ENCODE measurements around the gene MEFV. TPM values are rescaled to one million over a fixed set of nuclear protein-coding genes. Genes with fewer than 3 reads are reported as not detected.
A peak's percentile ranks its signal among the peaks of the same experiment; 100 is the strongest.

MEFV gene
- total and polyA plus RNA-seq, 2 of the 13 experiments (the other 11 are each of a cell fraction or from before 2014, with no cell fraction given), result 0.22 TPM; not detected in 1

DNA sequence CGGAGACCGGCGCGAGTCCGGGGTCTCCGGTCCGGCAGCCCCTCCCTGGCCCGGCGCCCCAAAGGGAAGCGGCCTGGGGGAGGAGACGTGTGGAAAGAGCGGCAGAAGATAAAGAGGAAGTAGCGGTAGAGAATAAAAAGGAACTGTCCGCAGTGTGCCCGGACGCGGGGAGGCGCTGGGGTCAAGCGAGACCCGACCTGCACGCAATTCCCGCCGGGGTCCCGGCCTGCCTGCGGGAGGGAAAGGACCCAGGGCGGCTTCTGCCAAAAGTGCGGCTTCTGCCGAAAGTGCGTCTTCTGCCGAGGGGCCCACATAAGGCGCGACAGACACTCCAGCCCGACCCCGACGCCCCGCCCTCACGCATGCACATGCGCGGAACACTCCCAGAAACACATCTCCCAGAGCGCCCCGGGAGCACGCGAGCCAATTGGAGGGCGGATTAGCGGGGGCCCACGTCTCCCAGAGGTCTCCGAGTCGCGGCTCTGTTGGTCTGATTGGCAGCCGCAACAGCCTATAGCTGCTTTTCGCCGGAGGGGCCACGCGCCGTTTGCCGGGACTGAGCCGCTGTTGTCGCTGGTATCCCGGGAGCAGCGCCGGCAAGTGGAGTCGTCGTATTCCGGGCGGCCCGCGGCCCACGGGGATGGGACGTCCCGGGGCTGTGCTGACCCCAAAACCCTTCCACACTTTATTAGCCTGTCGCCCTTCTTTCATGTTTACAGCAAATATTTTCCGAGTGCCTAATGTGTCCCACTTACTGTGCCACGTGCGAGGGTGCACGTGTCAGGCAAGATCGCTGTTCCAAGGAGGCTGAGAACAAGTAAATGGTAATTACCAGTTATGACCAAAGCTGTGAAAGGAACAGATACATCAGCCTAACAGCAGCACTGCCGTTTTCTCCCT, 8.0 kb upstream of the MEFV start (continued):
- TF ChIP-seq ZNF749 (CRISPR knock-in tag; IDR thresholded peaks at IDR 0.05; ENCODE audit: borderline replicate concordance) (no peak), NONO (IDR thresholded peaks at IDR 0.05) (no peak), NONO (CRISPR knock-in tag; conservative IDR thresholded peaks at IDR 0.05) (peak; percentile 38; the same call in 1 of the 2 replicates), KDM1A (CRISPR knock-in tag; IDR thresholded peaks at IDR 0.05) (no peak), FOXK2 (IDR thresholded peaks at IDR 0.05) (peak; percentile 60; the same call in 1 of the 2 replicates), ZNF577 (CRISPR knock-in tag; IDR thresholded peaks at IDR 0.05; ENCODE audit: borderline replicate concordance, low read depth) (no peak), ZNF7 (CRISPR knock-in tag; IDR thresholded peaks at IDR 0.05) (no peak), TP53 (CRISPR knock-in tag; conservative IDR thresholded peaks at IDR 0.05) (no peak), ZFP1 (CRISPR knock-in tag; IDR thresholded peaks at IDR 0.05) (no peak), CHCHD3 (CRISPR knock-in tag; IDR thresholded peaks at IDR 0.05) (no peak), ZNF713 (CRISPR knock-in tag; IDR thresholded peaks at IDR 0.05) (no peak), SMYD3 (CRISPR knock-in tag; IDR thresholded peaks at IDR 0.05) (no peak), MIER2 (CRISPR knock-in tag; IDR thresholded peaks at IDR 0.05) (no peak), FOSL1 (CRISPR knock-in tag; IDR thresholded peaks at IDR 0.05; ENCODE audit: borderline replicate concordance) (no peak), ZSCAN31 (CRISPR knock-in tag; IDR thresholded peaks at IDR 0.05; ENCODE audit: low read depth) (peak; percentile 49; the same call in 1 of the 2 replicates), KDM4B (CRISPR knock-in tag; IDR thresholded peaks at IDR 0.05) (peak; percentile 20; the same call in 1 of the 2 replicates), ZNF329 (CRISPR knock-in tag; IDR thresholded peaks at IDR 0.05; ENCODE audit: low read depth) (no peak), ELF4 (CRISPR knock-in tag; IDR thresholded peaks at IDR 0.05; ENCODE audit: borderline replicate concordance) (no peak), HDAC2 (CRISPR knock-in tag; IDR thresholded peaks at IDR 0.05) (no peak), GPN1 (CRISPR knock-in tag; IDR thresholded peaks at IDR 0.05; ENCODE audit: borderline replicate concordance) (no peak), ZNF33A (CRISPR knock-in tag; IDR thresholded peaks at IDR 0.05; ENCODE audit: borderline replicate concordance) (peak; percentile 33; the same call in 1 of the 2 replicates)
- TF ChIP-seq, protein P1, sequence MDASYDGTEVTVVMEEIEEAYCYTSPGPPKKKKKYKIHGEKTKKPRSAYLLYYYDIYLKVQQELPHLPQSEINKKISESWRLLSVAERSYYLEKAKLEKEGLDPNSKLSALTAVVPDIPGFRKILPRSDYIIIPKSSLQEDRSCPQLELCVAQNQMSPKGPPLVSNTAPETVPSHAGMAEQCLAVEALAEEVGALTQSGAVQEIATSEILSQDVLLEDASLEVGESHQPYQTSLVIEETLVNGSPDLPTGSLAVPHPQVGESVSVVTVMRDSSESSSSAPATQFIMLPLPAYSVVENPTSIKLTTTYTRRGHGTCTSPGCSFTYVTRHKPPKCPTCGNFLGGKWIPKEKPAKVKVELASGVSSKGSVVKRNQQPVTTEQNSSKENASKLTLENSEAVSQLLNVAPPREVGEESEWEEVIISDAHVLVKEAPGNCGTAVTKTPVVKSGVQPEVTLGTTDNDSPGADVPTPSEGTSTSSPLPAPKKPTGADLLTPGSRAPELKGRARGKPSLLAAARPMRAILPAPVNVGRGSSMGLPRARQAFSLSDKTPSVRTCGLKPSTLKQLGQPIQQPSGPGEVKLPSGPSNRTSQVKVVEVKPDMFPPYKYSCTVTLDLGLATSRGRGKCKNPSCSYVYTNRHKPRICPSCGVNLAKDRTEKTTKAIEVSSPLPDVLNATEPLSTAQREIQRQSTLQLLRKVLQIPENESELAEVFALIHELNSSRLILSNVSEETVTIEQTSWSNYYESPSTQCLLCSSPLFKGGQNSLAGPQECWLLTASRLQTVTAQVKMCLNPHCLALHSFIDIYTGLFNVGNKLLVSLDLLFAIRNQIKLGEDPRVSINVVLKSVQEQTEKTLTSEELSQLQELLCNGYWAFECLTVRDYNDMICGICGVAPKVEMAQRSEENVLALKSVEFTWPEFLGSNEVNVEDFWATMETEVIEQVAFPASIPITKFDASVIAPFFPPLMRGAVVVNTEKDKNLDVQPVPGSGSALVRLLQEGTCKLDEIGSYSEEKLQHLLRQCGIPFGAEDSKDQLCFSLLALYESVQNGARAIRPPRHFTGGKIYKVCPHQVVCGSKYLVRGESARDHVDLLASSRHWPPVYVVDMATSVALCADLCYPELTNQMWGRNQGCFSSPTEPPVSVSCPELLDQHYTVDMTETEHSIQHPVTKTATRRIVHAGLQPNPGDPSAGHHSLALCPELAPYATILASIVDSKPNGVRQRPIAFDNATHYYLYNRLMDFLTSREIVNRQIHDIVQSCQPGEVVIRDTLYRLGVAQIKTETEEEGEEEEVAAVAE (CRISPR knock-in tag; IDR thresholded peaks at IDR 0.05; ENCODE audit: borderline replicate concordance), result peak; percentile 93
- TF ChIP-seq, protein P2, sequence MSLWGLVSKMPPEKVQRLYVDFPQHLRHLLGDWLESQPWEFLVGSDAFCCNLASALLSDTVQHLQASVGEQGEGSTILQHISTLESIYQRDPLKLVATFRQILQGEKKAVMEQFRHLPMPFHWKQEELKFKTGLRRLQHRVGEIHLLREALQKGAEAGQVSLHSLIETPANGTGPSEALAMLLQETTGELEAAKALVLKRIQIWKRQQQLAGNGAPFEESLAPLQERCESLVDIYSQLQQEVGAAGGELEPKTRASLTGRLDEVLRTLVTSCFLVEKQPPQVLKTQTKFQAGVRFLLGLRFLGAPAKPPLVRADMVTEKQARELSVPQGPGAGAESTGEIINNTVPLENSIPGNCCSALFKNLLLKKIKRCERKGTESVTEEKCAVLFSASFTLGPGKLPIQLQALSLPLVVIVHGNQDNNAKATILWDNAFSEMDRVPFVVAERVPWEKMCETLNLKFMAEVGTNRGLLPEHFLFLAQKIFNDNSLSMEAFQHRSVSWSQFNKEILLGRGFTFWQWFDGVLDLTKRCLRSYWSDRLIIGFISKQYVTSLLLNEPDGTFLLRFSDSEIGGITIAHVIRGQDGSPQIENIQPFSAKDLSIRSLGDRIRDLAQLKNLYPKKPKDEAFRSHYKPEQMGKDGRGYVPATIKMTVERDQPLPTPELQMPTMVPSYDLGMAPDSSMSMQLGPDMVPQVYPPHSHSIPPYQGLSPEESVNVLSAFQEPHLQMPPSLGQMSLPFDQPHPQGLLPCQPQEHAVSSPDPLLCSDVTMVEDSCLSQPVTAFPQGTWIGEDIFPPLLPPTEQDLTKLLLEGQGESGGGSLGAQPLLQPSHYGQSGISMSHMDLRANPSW (CRISPR knock-in tag; IDR thresholded peaks at IDR 0.05; ENCODE audit: borderline replicate concordance), result no peak
